Hepatocyte (in vitro differentiated cells): ENCODE measurements around the gene PCDHB10. TPM values are rescaled to one million over a fixed set of nuclear protein-coding genes. Genes with fewer than 3 reads are reported as not detected.

ENCODE experiments used
- DNase-seq: peaks from one replicate; pipeline ENCODE4 v3.0.0-alpha.2; 2016; ENCODE audit warnings: low spot score
- H2AFZ ChIP-seq: fragments of 200-600 bp; sonication (generic); 2 replicates; pipeline ENCODE4 v1.6.0; 2016; ENCODE audit warnings: antibody characterized with exemption, mild to moderate bottlenecking
- H3K27ac ChIP-seq: fragments of 200-600 bp; sonication (generic); 2 replicates; pipeline ENCODE4 v1.5.1; 2016; ENCODE audit warnings: mild to moderate bottlenecking
- H3K27me3 ChIP-seq: fragments of 200-600 bp; sonication (generic); 2 replicates; pipeline ENCODE4 v1.6.1; 2016
- H3K36me3 ChIP-seq: fragments of 200-600 bp; sonication (generic); replicated peaks from 2 replicates; pipeline ENCODE4 v1.5.1; 2016; ENCODE audit warnings: low read depth; ENCODE audit not compliant: insufficient read depth
- H3K4me1 ChIP-seq: fragments of 200-600 bp; sonication (generic); 2 replicates; pipeline ENCODE4 v1.5.1; 2016; ENCODE audit warnings: mild to moderate bottlenecking, moderate library complexity; ENCODE audit not compliant: insufficient read depth
- H3K4me2 ChIP-seq: fragments of 200-600 bp; sonication (generic); 2 replicates; pipeline ENCODE4 v1.6.0; 2016
- H3K4me3 ChIP-seq: fragments of 200-600 bp; sonication (generic); 2 replicates; pipeline ENCODE4 v1.5.1; 2016; ENCODE audit warnings: mild to moderate bottlenecking
- H3K79me2 ChIP-seq: fragments of 200-600 bp; sonication (generic); 2 replicates; pipeline ENCODE4 v1.6.0; 2017; ENCODE audit warnings: mild to moderate bottlenecking
- H3K9me2 ChIP-seq: fragments of 200-600 bp; sonication (generic); replicated peaks from 2 replicates; pipeline ENCODE4 v1.6.0; 2017; ENCODE audit warnings: mild to moderate bottlenecking; ENCODE audit not compliant: insufficient read depth
- H3K9me3 ChIP-seq: fragments of 200-600 bp; sonication (generic); 2 replicates; pipeline ENCODE4 v1.5.1; 2016; ENCODE audit warnings: low read depth, mild to moderate bottlenecking
- H4K20me1 ChIP-seq: fragments of 200-600 bp; sonication (generic); 2 replicates; pipeline ENCODE4 v1.6.0; 2016; ENCODE audit warnings: mild to moderate bottlenecking; ENCODE audit not compliant: insufficient read depth, poor library complexity, severe bottlenecking
- EZH2 ChIP-seq: fragments of 200-600 bp; sonication (generic); IDR thresholded peaks from 2 replicates; pipeline ENCODE4 v1.6.1; 2016; ENCODE audit warnings: antibody characterized with exemption, mild to moderate bottlenecking, borderline replicate concordance
- EZH2phosphoT487 ChIP-seq: fragments of 200-600 bp; sonication (generic); IDR thresholded peaks from one replicate; pipeline ENCODE4 v1.6.1; 2018; ENCODE audit warnings: antibody characterized with exemption, mild to moderate bottlenecking, low read depth, moderate library complexity; ENCODE audit not compliant: unreplicated experiment, severe bottlenecking
- WGBS: methylation state at CpG from one replicate; pipeline ENCODE4 v1.1.6; 2016; ENCODE audit warnings: low lambda C conversion rate; ENCODE audit errors: missing lambda C conversion rate; 5-methylcytosine and 5-hydroxymethylcytosine counted together
- polyA plus RNA-seq: library from polyadenylated mRNA; unstranded; fragments of >200 nt; fragmentation: Nextera tagmentation; extraction: Ambion mirVana; gene quantifications from 2 replicates; pipeline ENCODE4 v1.2.1, GENCODE V29; 2016
- total RNA-seq: library from RNA; depleted of rRNA; stranded (reverse); fragments of >200 nt; gene quantifications from 2 replicates; pipeline ENCODE4 v1.2.3, GENCODE V29; 2014
- TF ChIP-seq, protein P1 (sequence below): fragments of 200-600 bp; sonication (generic); IDR thresholded peaks from 2 replicates; pipeline ENCODE4 v1.5.1; 2016; ENCODE audit warnings: antibody characterized with exemption, mild to moderate bottlenecking; ENCODE audit not compliant: poor library complexity

Gene PCDHB10
- total and polyA plus RNA-seq, 2 experiments from 2014 or later, result 2.8 to 3.1 TPM

DNA sequence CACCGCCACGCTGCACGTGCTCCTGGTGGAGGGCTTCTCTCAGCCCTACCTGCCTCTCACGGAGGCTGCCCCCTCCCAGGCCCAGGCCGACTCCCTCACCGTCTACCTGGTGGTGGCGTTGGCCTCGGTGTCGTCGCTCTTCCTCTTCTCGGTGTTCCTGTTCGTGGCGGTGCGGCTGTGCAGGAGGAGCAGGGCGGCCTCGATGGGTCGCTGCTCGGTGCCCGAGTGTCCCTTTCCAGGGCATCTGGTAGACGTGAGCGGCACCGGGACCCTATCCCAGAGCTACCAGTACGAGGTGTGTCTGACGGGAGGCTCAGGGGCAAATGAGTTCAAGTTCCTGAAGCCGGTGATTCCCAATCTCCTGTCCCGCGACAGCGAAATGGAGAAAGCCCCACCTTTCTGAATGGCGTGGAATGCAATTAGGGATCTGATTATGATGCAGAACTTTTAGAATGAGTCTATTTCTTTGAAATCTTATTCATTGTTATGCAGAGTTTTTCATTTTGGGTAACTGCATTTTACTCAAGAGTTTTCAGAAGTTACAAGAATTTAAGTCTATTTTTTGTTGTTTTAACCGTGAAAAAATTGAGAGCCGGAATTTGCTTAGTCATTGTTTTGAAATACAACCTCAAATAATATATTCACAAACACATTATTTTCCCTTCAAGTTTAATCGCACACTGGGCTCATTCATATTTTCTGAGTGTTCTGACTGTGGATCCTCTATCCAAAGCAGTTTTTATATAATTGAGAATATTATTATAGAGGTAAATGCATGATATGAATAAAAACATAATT lies 44.6 kb downstream of the PCDHB10 start:
- WGBS, result 94% methylated on average over 30 of the region's 32 CpGs
- Histone ChIP-seq H2AFZ (no peak overlapping the region), H3K9me2 (no peaks in the 10 kb centered on the region), H3K27ac (no peak overlapping the region), H3K36me3 (no peaks in the 10 kb centered on the region), H3K27me3 (no peaks in the 10 kb centered on the region), H3K4me3 (no peak overlapping the region), H3K79me2 (no peaks in the 10 kb centered on the region), H3K9me3 (peaks cover 36% of the 10 kb centered on the region), H4K20me1 (no peaks in the 10 kb centered on the region), H3K4me1 (no peaks in the 10 kb centered on the region), H3K4me2 (no peak overlapping the region)
- DNase-seq, result no peak
- TF ChIP-seq, protein P1, sequence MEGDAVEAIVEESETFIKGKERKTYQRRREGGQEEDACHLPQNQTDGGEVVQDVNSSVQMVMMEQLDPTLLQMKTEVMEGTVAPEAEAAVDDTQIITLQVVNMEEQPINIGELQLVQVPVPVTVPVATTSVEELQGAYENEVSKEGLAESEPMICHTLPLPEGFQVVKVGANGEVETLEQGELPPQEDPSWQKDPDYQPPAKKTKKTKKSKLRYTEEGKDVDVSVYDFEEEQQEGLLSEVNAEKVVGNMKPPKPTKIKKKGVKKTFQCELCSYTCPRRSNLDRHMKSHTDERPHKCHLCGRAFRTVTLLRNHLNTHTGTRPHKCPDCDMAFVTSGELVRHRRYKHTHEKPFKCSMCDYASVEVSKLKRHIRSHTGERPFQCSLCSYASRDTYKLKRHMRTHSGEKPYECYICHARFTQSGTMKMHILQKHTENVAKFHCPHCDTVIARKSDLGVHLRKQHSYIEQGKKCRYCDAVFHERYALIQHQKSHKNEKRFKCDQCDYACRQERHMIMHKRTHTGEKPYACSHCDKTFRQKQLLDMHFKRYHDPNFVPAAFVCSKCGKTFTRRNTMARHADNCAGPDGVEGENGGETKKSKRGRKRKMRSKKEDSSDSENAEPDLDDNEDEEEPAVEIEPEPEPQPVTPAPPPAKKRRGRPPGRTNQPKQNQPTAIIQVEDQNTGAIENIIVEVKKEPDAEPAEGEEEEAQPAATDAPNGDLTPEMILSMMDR, result no peak
- TF ChIP-seq EZH2 (no peak), EZH2phosphoT487 (no peak)

DNA sequence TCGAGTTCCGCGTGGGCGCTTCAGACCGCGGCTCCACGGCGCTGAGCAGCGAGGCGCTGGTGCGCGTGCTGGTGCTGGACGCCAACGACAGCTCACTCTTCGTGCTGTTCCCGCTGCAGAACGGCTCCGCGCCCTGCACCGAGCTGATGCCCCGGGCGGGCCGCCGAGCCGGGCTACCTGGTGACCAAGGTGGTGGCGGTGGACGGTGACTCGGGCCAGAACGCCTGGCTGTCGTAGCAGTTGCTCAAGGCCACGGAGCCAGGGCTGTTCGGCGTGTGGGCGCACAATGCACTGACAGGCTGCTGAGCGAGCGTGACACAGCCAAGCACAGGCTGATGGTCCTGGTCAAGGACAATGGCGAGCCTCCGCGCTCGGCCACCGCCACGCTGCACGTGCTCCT lies 49.3 kb downstream of the PCDHB10 start:
- no peak overlapping the region for H2AFZ ChIP-seq
- TF ChIP-seq, protein P1, result no peak
- TF ChIP-seq EZH2phosphoT487 (no peak), EZH2 (no peak)
- no peaks in the 10 kb centered on the region for H4K20me1 ChIP-seq
- no peak overlapping the region for H3K4me3 ChIP-seq
- H3K9me3 ChIP-seq, result peaks cover 40% of the 10 kb centered on the region
- no peak for DNase-seq
- no peaks in the 10 kb centered on the region for H3K4me1 ChIP-seq
- H3K27ac ChIP-seq, result no peak overlapping the region
- H3K4me2 ChIP-seq, result no peak overlapping the region
- H3K9me2 ChIP-seq, result no peaks in the 10 kb centered on the region
- 99% methylated on average over 42 of the region's 43 CpGs for WGBS
- H3K27me3 ChIP-seq, result no peaks in the 10 kb centered on the region
- no peaks in the 10 kb centered on the region for H3K79me2 ChIP-seq
- no peaks in the 10 kb centered on the region for H3K36me3 ChIP-seq

Other genes with a start within 250 kb of the PCDHB10 start
Only the 30 nearest of the 37 such genes appear.
- gene PCDHB1, start 141.0 kb upstream of the PCDHB10 start, total RNA-seq, result 0.16 and 0.17 TPM in 2 replicates
- not detected in 2 replicates for gene PCDHB1, start 141.0 kb upstream of the PCDHB10 start, polyA plus RNA-seq
- gene PCDHB2, start 97.7 kb upstream of the PCDHB10 start, total RNA-seq, result 23.0 and 27.7 TPM in 2 replicates
- gene PCDHB2, start 97.7 kb upstream of the PCDHB10 start, polyA plus RNA-seq, result 27.3 and 29.4 TPM in 2 replicates
- 3.8 and 4.1 TPM in 2 replicates for gene PCDHB3, start 91.9 kb upstream of the PCDHB10 start, total RNA-seq
- 0.76 and 1.5 TPM in 2 replicates for gene PCDHB3, start 91.9 kb upstream of the PCDHB10 start, polyA plus RNA-seq
- 1.9 and 2.5 TPM in 2 replicates for gene PCDHB4, start 70.5 kb upstream of the PCDHB10 start, total RNA-seq
- gene PCDHB4, start 70.5 kb upstream of the PCDHB10 start, polyA plus RNA-seq, result 0.29 and 0.94 TPM in 2 replicates
- 7.0 TPM in 2 replicates for gene PCDHB5, start 57.1 kb upstream of the PCDHB10 start, total RNA-seq
- gene PCDHB5, start 57.1 kb upstream of the PCDHB10 start, polyA plus RNA-seq, result 6.2 and 6.4 TPM in 2 replicates
- gene PCDHB6, start 42.3 kb upstream of the PCDHB10 start, total RNA-seq, result 0.56 and 1.1 TPM in 2 replicates
- gene PCDHB6, start 42.3 kb upstream of the PCDHB10 start, polyA plus RNA-seq, result not detected in 2 replicates
- gene PCDHB7, start 19.7 kb upstream of the PCDHB10 start, total RNA-seq, result 0.48 and 0.53 TPM in 2 replicates
- 0.51 and 0.56 TPM in 2 replicates for gene PCDHB7, start 19.7 kb upstream of the PCDHB10 start, polyA plus RNA-seq
- gene PCDHB8, start 14.6 kb upstream of the PCDHB10 start, total RNA-seq, result 0.24 and 0.63 TPM in 2 replicates
- gene PCDHB8, start 14.6 kb upstream of the PCDHB10 start, polyA plus RNA-seq, result 0.17 and 0.75 TPM in 2 replicates
- 2.2 and 3.4 TPM in 2 replicates for gene PCDHB16, start 10.0 kb upstream of the PCDHB10 start, total RNA-seq
- 3.3 and 4.0 TPM in 2 replicates for gene PCDHB16, start 10.0 kb upstream of the PCDHB10 start, polyA plus RNA-seq
- 1.2 and 2.3 TPM in 2 replicates for gene PCDHB9, start 5.2 kb upstream of the PCDHB10 start, total RNA-seq
- gene PCDHB9, start 5.2 kb upstream of the PCDHB10 start, polyA plus RNA-seq, result 0.33 and 1.0 TPM in 2 replicates
- gene PCDHB11, start 7.3 kb downstream of the PCDHB10 start, total RNA-seq, result 0.92 and 2.1 TPM in 2 replicates
- gene PCDHB11, start 7.3 kb downstream of the PCDHB10 start, polyA plus RNA-seq, result 1.2 and 1.8 TPM in 2 replicates
- gene PCDHB12, start 16.4 kb downstream of the PCDHB10 start, total RNA-seq, result 1.1 and 1.4 TPM in 2 replicates
- 0.86 and 0.97 TPM in 2 replicates for gene PCDHB12, start 16.4 kb downstream of the PCDHB10 start, polyA plus RNA-seq
- 1.9 and 2.0 TPM in 2 replicates for gene PCDHB13, start 21.6 kb downstream of the PCDHB10 start, total RNA-seq
- gene PCDHB13, start 21.6 kb downstream of the PCDHB10 start, polyA plus RNA-seq, result 0.50 and 1.1 TPM in 2 replicates
- gene PCDHB14, start 31.0 kb downstream of the PCDHB10 start, total RNA-seq, result 3.9 and 4.3 TPM in 2 replicates
- gene PCDHB14, start 31.0 kb downstream of the PCDHB10 start, polyA plus RNA-seq, result 2.2 and 3.0 TPM in 2 replicates
- 1.8 and 3.3 TPM in 2 replicates for gene PCDHB15, start 53.0 kb downstream of the PCDHB10 start, total RNA-seq
- gene PCDHB15, start 53.0 kb downstream of the PCDHB10 start, polyA plus RNA-seq, result 2.0 and 2.6 TPM in 2 replicates
- 0.50 and 1.7 TPM in 2 replicates for gene SLC25A2, start 111.7 kb downstream of the PCDHB10 start, total RNA-seq
- gene SLC25A2, start 111.7 kb downstream of the PCDHB10 start, polyA plus RNA-seq, result not detected in 2 replicates
- 85.2 and 96.9 TPM in 2 replicates for gene TAF7, start 128.4 kb downstream of the PCDHB10 start, total RNA-seq
- 103 and 107 TPM in 2 replicates for gene TAF7, start 128.4 kb downstream of the PCDHB10 start, polyA plus RNA-seq
- gene PCDHGA1, start 138.2 kb downstream of the PCDHB10 start, total RNA-seq, result 0.24 and 0.33 TPM in 2 replicates
- not detected in 2 replicates for gene PCDHGA1, start 138.2 kb downstream of the PCDHB10 start, polyA plus RNA-seq
- 0.08 TPM in 1 of 2 replicates, not detected in the other for gene PCDHGA2, start 146.4 kb downstream of the PCDHB10 start, total RNA-seq
- gene PCDHGA2, start 146.4 kb downstream of the PCDHB10 start, polyA plus RNA-seq, result 0.10 TPM in 1 of 2 replicates, not detected in the other
- gene PCDHGA3, start 151.5 kb downstream of the PCDHB10 start, total RNA-seq, result not detected in 2 replicates
- gene PCDHGA3, start 151.5 kb downstream of the PCDHB10 start, polyA plus RNA-seq, result 0.45 TPM in 1 of 2 replicates, not detected in the other
- 0.24 and 0.53 TPM in 2 replicates for gene PCDHGB1, start 157.7 kb downstream of the PCDHB10 start, total RNA-seq
- gene PCDHGB1, start 157.7 kb downstream of the PCDHB10 start, polyA plus RNA-seq, result 0.57 TPM in 1 of 2 replicates, not detected in the other
- 0.17 and 0.28 TPM in 2 replicates for gene PCDHGA4, start 162.7 kb downstream of the PCDHB10 start, total RNA-seq
- 0.24 TPM in 1 of 2 replicates, not detected in the other for gene PCDHGA4, start 162.7 kb downstream of the PCDHB10 start, polyA plus RNA-seq
- 0.20 and 0.33 TPM in 2 replicates for gene PCDHGB2, start 167.6 kb downstream of the PCDHB10 start, total RNA-seq
- not detected in 2 replicates for gene PCDHGB2, start 167.6 kb downstream of the PCDHB10 start, polyA plus RNA-seq
- 0.03 and 0.20 TPM in 2 replicates for gene PCDHGA5, start 171.8 kb downstream of the PCDHB10 start, total RNA-seq
- gene PCDHGA5, start 171.8 kb downstream of the PCDHB10 start, polyA plus RNA-seq, result not detected in 2 replicates
- gene PCDHGB3, start 177.9 kb downstream of the PCDHB10 start, total RNA-seq, result not detected in 2 replicates
- not detected in 2 replicates for gene PCDHGB3, start 177.9 kb downstream of the PCDHB10 start, polyA plus RNA-seq
- gene PCDHGA6, start 181.5 kb downstream of the PCDHB10 start, total RNA-seq, result 0.12 TPM in 1 of 2 replicates, not detected in the other
- 0.11 TPM in 1 of 2 replicates, not detected in the other for gene PCDHGA6, start 181.5 kb downstream of the PCDHB10 start, polyA plus RNA-seq
- gene PCDHGA7, start 190.4 kb downstream of the PCDHB10 start, total RNA-seq, result 0.04 and 0.10 TPM in 2 replicates
- not detected in 2 replicates for gene PCDHGA7, start 190.4 kb downstream of the PCDHB10 start, polyA plus RNA-seq
- 20.0 and 20.9 TPM in 2 replicates for gene PCDHGB4, start 195.3 kb downstream of the PCDHB10 start, total RNA-seq
- gene PCDHGB4, start 195.3 kb downstream of the PCDHB10 start, polyA plus RNA-seq, result 14.2 and 17.9 TPM in 2 replicates
- gene PCDHGA8, start 200.3 kb downstream of the PCDHB10 start, total RNA-seq, result 1.00 and 1.5 TPM in 2 replicates
- 0.28 and 0.53 TPM in 2 replicates for gene PCDHGA8, start 200.3 kb downstream of the PCDHB10 start, polyA plus RNA-seq
- 0.17 and 2.0 TPM in 2 replicates for gene PCDHGB5, start 205.6 kb downstream of the PCDHB10 start, total RNA-seq
- gene PCDHGB5, start 205.6 kb downstream of the PCDHB10 start, polyA plus RNA-seq, result 0.09 and 0.30 TPM in 2 replicates